ENCODE measurements around the gene IFNA2.
A peak's percentile ranks its signal among the peaks of the same experiment; 100 is the strongest.
"Not testable (repeated sequence)": the region's sequence is repeated elsewhere in the genome, so short reads cannot be mapped to it uniquely, and the experiment has no call there.

IFNA2 gene

DNA sequence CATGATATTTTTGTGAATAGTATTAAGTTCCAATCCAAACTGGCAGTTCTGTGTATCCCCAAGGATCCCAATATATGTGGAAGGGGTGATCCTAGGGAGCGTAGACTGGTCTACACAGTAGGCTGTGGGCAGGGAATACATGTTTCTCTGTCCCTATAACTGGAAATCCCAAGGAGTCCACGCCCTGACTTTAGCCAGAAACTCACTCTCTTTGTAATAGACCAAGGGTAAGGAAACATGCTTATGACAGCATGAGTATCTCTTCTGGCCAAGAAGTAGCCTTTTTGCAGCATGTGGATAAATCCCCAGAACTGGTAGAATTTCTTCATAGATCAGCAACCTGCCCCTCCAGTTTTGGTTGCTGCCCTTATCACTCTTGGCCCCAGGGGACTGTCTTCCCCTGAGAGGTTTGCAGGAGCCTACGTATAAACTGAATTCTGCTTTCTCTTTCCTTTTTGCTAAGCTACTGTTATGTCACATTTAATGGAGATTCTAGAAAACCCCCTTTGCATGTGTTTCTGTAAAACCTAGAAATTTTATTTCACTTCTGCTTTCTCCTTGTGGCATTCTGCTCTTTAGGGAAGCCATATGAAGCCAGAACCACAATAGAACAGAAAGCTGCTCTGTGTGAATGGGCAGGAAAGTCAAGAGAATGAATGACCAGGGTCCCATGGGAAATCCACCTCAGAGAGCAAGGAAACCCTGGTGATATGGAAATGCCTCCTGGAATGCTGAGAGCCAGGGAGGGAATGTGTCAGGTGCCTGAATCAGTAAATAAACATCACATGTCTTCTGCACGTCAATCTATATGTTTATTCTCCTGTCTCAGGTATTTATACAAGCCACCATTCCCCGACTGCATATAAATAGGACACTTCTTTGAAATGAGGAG, 3.5 kb downstream of the IFNA2 start:
- peak; percentile 64 for DNase-seq

DNA sequence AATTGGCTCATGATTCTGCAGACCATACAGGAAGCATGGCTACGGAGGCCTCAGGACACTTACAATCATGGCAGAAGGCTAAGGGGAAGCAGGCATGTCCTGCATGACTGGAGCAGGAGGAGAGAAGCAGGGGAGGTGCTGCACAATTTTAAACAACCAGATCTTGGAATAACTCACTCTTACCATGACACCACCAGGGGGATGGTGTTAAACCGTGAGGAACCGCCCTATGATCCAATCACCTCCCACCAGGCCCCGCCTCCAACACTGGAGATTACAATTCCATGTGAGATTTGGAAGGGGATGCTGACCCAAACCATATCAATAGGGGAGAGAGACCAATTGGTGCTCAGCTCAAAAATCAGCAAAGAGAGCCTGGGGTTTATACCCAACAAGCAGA, 13.7 kb downstream of the IFNA2 start:
- not testable (repeated sequence) for DNase-seq

DNA sequence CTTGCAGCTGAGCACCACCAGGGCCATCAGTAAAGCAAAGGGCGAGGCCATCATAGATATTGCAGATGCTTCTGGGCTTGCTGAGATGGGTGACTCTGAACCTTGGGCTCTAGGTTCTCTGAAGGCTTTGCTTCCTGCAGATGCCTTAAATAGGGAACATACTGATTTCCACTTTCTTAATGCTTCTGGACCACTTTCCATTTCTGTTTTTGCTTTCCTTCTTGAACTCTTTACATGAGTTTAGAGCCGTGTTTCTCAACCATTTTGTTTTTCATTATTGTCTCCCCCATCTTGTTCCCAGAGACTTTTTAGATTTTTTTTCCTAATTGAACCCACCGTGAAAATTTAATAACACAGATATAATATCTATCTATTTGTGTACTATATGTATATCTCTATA, 17.2 kb downstream of the IFNA2 start, which contains the start of gene IFNA13:
TSS of gene IFNA13 (minus strand) at position 101 of the 400 bp plus-strand sequence. CDS start at position 54, 47 bp downstream.
- no peak for DNase-seq

DNA sequence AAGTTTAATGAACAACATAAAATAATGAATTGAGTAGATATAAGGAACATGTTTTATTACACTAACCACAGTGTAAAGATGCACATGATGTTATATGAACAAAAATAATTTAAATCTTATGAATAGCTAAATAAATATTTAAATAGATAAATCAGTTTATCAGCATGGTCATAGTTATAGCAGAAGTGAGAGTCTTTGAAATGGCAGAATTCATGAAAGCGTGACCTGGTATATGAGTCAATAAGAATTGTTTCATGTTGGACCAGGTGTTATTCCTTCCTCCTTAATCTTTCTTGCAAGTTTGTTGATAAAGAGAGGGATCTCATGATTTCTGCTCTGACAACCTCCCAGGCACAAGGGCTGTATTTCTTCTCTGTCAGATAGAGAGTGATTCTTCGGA, 18.0 kb downstream of the IFNA2 start:
- not testable (repeated sequence) for DNase-seq

DNA sequence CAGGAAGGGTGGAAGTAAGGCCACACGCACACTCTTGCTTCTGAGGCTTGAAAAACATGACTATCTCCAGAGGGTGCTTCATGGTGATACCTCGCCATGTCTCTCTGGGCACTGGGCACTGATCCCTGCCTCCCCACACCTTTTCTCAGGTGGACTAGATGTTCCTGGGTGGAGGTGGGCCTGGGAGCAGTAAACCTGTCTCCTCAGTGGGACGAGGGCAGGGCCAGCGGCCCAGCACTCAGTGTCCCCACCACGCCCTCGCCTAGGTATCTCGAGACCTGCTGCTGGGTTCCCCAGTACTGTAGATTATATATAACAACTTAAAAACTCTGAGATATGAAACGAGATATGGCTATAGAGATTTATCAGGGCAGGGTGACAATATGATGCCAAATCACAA, 22.9 kb downstream of the IFNA2 start:
- no peak for DNase-seq

- no peak for DNase-seq
Measured at GRCh38 chr9:21357479-21358460, 27.4 kb downstream of the IFNA2 start.

DNA sequence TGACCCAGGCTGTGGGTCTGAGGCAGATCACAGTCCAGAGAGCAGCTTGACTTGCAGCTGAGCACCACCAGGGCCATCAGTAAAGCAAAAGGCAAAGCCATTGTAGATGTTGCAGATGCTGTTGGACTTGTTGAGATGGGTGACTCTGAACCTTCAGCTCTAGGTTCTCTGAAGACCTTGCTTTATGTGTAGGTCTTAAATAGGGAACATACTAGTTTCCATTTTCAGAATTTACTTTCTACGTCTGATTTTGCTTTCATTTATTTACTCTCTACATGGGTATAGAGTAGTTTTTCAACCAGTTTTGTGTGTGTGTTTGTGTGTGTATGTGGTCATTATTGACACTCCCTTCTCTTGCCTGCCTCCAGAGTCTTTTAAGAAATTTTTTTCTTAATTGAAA, 34.4 kb downstream of the IFNA2 start, which contains the start of gene IFNA6:
TSS of gene IFNA6 (minus strand) at position 101 of the 400 bp plus-strand sequence. CDS start at position 101, 0 bp downstream.
- DNase-seq: no peak

DNA sequence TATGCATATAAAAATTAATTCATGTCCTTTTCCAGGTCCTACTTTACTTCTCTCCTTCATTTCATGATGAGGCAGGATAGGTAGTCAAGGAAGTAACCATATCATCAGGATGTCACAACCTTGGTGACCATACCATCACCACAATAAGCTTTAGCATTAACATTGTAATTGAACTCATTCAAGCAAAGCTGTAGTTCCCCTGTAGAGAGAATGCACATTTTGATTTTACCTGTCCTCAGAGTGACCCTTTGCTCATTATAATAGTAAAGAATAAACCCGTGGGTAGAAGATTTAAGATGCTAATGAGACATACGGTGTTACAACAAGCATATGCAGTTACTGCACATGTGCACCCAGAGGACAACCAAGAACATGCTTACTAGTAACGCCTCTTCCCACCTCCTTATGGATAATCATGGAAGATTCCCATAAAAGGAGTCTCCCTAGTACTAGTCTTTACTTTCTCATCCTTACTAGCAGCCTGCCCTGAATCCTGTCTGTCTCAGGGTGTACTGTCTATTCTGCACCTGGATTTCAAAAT, 36.7 kb downstream of the IFNA2 start:
- no peak for DNase-seq

DNA sequence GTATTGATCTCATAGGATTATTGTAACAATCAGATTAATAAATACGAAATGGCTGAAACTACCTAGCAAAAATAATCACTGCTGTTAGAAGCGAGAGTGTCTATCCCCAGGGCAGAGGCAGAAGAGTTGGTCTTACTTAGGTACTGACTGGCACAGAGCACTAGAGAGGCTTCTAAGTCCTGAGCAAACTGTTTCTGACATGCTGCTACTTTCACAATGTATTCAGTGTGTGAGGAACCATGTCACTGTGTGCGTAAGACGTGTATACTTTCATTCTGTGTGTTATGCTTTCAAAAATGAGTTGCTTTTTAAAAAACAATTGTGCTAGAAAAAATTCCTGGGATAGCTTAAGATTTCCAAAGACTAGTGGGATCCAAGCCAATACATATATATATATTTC, 44.5 kb downstream of the IFNA2 start:
- no peak for DNase-seq

- no peak for DNase-seq
Measured at GRCh38 chr9:21336457-21336856, 48.7 kb downstream of the IFNA2 start.

DNA sequence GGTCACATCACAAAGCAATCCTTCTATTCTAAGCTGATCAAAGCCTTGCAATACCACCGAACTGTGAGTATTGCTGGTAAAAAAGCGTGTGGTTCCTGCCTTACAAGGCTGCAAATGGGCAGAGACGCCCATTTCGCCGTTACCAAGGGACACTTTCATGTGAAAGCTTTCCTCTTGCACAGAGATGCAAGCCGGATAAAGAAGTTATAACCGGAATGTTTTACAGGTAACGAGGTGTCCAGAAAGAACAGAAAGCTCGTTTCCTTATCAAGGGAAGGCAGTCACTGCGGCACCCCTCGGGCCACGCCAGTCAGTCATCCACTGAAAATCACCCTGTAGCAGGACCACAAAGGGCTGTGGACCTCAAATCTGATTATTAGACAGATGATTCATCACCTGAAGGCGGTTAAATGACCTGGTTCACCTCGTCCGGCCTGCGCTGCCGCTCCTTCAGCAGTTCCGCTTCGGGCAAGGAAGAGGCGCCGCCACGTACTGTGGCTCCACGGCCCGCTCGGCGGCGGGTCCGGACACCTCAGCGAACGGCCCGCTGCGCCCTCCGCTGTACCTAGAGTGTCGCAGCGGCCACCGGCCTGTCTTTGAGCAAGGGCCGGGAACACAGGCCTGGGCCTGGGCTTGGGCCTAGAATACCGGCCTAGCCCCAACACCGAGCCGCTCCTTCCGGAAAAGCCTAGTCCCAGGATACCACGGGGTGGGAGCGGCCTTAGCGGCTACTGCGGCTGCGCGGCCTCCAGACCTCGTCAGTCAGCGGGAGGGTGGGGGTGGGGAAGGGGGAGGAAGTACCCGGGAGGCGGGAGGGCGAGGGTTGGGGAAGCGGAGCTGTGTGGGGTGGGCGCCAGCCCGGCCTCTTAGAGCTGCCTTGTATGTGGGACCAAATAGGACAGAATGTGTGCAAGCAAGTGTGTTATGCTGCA, 50.2 kb downstream of the IFNA2 start, which contains the start of gene KLHL9:
TSS of gene KLHL9 (minus strand) at position 704 of the 932 bp plus-strand sequence. CDS start at position 159, 545 bp downstream.
- peak; percentile 89 for DNase-seq

Data from CD4-positive, alpha-beta T cell treated with Interleukin-15 for 1 hour (primary cell).